Heart left ventricle (tissue), 16 donors: ENCODE results near the gene SLC6A11. TPM values are rescaled to one million over a fixed set of nuclear protein-coding genes. Genes with fewer than 3 reads are reported as not detected.

Experiments
- ATAC-seq, 4 donors: fragments of 200-7000 bp; cut with Tn5 transposase; one replicate each; pipeline ENCODE4 v1.9.1; 2020 to 2022; ENCODE audit warnings: moderate library complexity in 4 of 4, mild to moderate bottlenecking in 3 of 4, moderate number of reproducible peaks in 1 of 4
- DNase-seq, 5 donors: peaks; one replicate each; pipeline ENCODE4 v3.0.0-alpha.2; 2020
- H3K27ac ChIP-seq, 12 donors: fragments of 200-600 bp; sonication (generic) in 4 of 12; one replicate each; pipeline versions ENCODE4 v1.5.0 to v1.8.0; 2016 to 2022; ENCODE audit warnings: mild to moderate bottlenecking in 2 of 12
- H3K27me3 ChIP-seq, 9 donors: fragments of 200-600 bp; sonication (generic) in 2 of 9; one replicate each; pipeline versions ENCODE4 v1.5.1 to v1.8.0; 2016 to 2022; ENCODE audit warnings: mild to moderate bottlenecking in 3 of 9
- H3K36me3 ChIP-seq, 9 donors: fragments of 200-600 bp; sonication (generic) in 2 of 9; one replicate each; pipeline versions ENCODE4 v1.5.0 to v1.8.0; 2018 to 2022; ENCODE audit warnings: mild to moderate bottlenecking in 2 of 9
- H3K4me1 ChIP-seq, 12 donors: fragments of 200-600 bp; sonication (generic) in 4 of 12; one replicate each; pipeline versions ENCODE4 v1.5.0 to v1.8.0; 2016 to 2022; ENCODE audit warnings: mild to moderate bottlenecking in 3 of 12
- H3K4me3 ChIP-seq, 12 donors: fragments of 200-600 bp; sonication (generic) in 4 of 12; one replicate each; pipeline versions ENCODE4 v1.5.0 to v1.8.0; 2017 to 2022; ENCODE audit warnings: mild to moderate bottlenecking in 9 of 12, moderate library complexity in 4 of 12
- H3K9me3 ChIP-seq, 12 donors: fragments of 200-600 bp; sonication (generic) in 4 of 12; one replicate each; pipeline versions ENCODE4 v1.5.0 to v1.8.0; 2016 to 2022; ENCODE audit warnings: mild to moderate bottlenecking in 1 of 12
- POLR2A ChIP-seq, 2 donors: fragments of 450-650 bp; IDR thresholded peaks; one replicate each; pipeline ENCODE4 v1.6.1; 2017; ENCODE audit warnings: antibody characterized with exemption in 2 of 2, mild to moderate bottlenecking in 2 of 2, moderate library complexity in 2 of 2
- WGBS, 4 donors: extraction: QIAGEN DNeasy Blood & Tissue Kit in 2 of 4; methylation state at CpG; one replicate each; pipeline versions ENCODE4 v1.1.5 to v1.1.7; 2013 to 2018; 5-methylcytosine and 5-hydroxymethylcytosine counted together
- intact Hi-C, 10 donors: fragments of 100-400 bp; cut with DNase I; formaldehyde crosslinking; loops; one replicate each; pipeline versions ENCODE4 v1.11.1 to v1.14.2; 2022
- polyA plus RNA-seq, 2 donors: library from polyadenylated mRNA; stranded (reverse); fragments of 200-250 nt; gene quantifications; one replicate each; pipeline ENCODE4 v1.2.3, GENCODE V29; 2013
- total RNA-seq, 9 donors: library from RNA; depleted of rRNA in 2 of 9; stranded (reverse); fragments of >200 nt in 2 of 9; fragmentation: NEBNext Ultra II Directional in 3 of 9; extraction: Animal tissue kit (Norgen Biotek cat#: 25700) in 3 of 9; gene quantifications; one replicate each; pipeline versions ENCODE4 v1.1.0 to v1.2.4, GENCODE V29; 2016 to 2023
- TF ChIP-seq, protein P1 (sequence below), 12 donors: fragments of 200-600 bp; sonication (generic) in 4 of 12; IDR thresholded peaks; one replicate each; pipeline versions ENCODE4 v1.5.0 to v1.8.0; 2018 to 2022; ENCODE audit warnings: antibody characterized with exemption in 12 of 12, mild to moderate bottlenecking in 5 of 12
- donor health status: ischemic (EF 13 %, LVEDD 7.1; RV severe dilation, severe dysfunction).
- donor health status: healthy with polysubstance abuse.
- donor health status: DM: no; HTN: yes; CAD: no.
- donor health status: DM: no; HTN: no; CAD: no.
- donor health status: ischemic (EF 25% LVEDD 6.9; RV normal size, moderate dysfunction).
- donor health status: ischemic (EF 25% LVEDD 5.7; RV mildly dilated, moderate dysfunction).
- donor health status: healthy.
- donor health status: DM: yes; HTN: yes; CAD: no.
- donor health status: ischemic (EF 35%, LVEDD 5.7; RV mildly dilated, moderate dysfunction).
- donor health status: nonischemic (EF 11% LVEDD 7.7; RV severe dilation, severe dysfunction).
- donor health status: DM: yes; HTN: yes; CAD: no.
- donor health status: PGD.
- donor health status: ischemic (EF 29% LVEDD 5.4; RV normal size, mild dysfunction).
- donor health status: nonischemic (EF 23%, LVEDD 6.1; RV moderate dilation, normal function).

Gene SLC6A11
- total and polyA plus RNA-seq, 11 donors: not detected

DNA sequence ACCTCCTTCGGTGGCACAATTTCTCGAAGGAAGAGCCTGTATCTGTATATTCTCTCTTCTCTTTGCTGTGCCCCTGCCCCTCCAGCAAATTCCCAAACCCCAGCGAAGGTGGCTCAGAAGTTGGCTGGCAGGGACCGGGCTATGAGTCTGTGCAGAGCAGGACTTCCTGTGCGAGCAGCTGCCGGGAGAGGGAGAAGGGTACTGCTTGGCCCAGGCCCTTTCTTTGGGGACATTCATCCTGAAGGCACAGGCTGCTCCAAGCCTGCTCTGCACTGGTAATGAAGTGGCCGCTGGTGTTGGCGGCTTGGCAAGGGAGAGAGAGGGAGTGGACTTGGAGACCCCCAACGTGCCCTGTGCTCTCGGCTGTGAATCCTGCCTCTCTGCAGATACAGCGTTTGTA lies 1.5 kb downstream of the SLC6A11 start:
- TF ChIP-seq, protein P1, sequence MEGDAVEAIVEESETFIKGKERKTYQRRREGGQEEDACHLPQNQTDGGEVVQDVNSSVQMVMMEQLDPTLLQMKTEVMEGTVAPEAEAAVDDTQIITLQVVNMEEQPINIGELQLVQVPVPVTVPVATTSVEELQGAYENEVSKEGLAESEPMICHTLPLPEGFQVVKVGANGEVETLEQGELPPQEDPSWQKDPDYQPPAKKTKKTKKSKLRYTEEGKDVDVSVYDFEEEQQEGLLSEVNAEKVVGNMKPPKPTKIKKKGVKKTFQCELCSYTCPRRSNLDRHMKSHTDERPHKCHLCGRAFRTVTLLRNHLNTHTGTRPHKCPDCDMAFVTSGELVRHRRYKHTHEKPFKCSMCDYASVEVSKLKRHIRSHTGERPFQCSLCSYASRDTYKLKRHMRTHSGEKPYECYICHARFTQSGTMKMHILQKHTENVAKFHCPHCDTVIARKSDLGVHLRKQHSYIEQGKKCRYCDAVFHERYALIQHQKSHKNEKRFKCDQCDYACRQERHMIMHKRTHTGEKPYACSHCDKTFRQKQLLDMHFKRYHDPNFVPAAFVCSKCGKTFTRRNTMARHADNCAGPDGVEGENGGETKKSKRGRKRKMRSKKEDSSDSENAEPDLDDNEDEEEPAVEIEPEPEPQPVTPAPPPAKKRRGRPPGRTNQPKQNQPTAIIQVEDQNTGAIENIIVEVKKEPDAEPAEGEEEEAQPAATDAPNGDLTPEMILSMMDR (IDR thresholded peaks at IDR 0.05): no peak
- TF ChIP-seq POLR2A (IDR thresholded peaks at IDR 0.05): no peak
- intact Hi-C loops: no loop called here
- Histone ChIP-seq H3K36me3 (no peaks in the 10 kb centered on the region), H3K9me3 (no peaks in the 10 kb centered on the region), H3K4me1 (peaks cover 0 to 11% (median 0%) of the 10 kb centered on the region in 12 donors), H3K27ac (no peak overlapping the region), H3K27me3 (peaks cover 10 to 47% (median 28%) of the 10 kb centered on the region in 9 donors), H3K4me3 (no peak overlapping the region)
- ATAC-seq: no peak
- WGBS, 4 donors: 54 to 60% (median 57%) methylated on average over 11 of the region's 11 CpGs
- DNase-seq: no peak

- Histone ChIP-seq H3K27me3 (peaks cover 0 to 22% (median 7%) of the 10 kb centered on the region in 9 donors), H3K9me3 (peaks cover 0 to 15% (median 0%) of the 10 kb centered on the region in 12 donors), H3K4me1 (no peaks in the 10 kb centered on the region), H3K4me3 (no peak overlapping the region), H3K27ac (no peak overlapping the region), H3K36me3 (no peaks in the 10 kb centered on the region)
- DNase-seq (no peak), ATAC-seq (no peak)
- WGBS, 4 donors: 78 to 83% (median 81%) methylated on average over 5 of the region's 5 CpGs
- intact Hi-C loops: no loop called here
- TF ChIP-seq, protein P1 (IDR thresholded peaks at IDR 0.05): no peak
Measured at GRCh38 chr3:10822055-10822454, 6.0 kb downstream of the SLC6A11 start.

DNA sequence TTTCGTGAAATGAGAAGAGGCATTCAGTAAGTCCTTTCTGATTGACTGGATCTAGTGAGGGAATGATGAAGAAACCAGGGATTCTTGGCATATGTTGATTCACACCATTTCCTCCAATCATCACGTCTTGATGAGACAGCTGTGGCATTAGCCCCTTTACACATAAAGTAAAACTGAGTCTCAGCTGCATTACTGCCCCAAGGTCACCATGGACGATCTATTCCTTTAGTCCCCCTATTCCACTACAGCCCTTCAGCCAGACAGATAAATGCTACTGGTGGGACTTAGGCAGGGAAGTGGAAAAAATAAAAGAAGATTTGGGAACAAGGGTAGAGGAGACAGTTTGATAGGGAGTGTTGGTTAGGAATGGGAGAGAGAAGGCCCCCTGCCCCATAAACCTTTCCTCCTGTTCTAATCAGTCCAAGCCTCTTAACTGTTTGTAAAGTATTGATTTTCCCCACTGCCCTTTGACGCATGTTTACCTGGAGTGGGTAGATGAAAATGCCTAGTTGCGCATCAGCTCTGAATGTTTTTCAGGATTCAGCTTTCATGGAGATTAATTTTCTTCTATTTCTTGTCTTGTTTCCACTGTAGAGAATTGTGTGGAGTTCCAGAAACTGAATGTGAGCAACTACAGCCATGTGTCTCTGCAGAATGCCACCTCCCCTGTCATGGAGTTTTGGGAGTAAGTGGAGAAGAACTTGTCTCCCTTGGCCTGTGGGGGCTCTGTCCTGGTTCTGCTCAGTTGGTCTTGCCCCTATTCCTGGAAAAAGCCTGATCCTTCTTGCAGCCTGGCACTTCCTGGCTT lies 6.9 kb downstream of the SLC6A11 start:
- H3K4me1 ChIP-seq: no peaks in the 10 kb centered on the region
- TF ChIP-seq, protein P1 (IDR thresholded peaks at IDR 0.05): no peak
- no peak for TF ChIP-seq POLR2A (IDR thresholded peaks at IDR 0.05)
- no peak for DNase-seq
- intact Hi-C loops: no loop called here
- no peaks in the 10 kb centered on the region for H3K36me3 ChIP-seq
- WGBS, 4 donors: 69 to 75% (median 72%) methylated on average over 5 of the region's 5 CpGs
- H3K27ac ChIP-seq: no peak overlapping the region
- H3K4me3 ChIP-seq: no peak overlapping the region
- no peak for ATAC-seq
- peaks cover 0 to 14% (median 2%) of the 10 kb centered on the region in 9 donors for H3K27me3 ChIP-seq
- H3K9me3 ChIP-seq: peaks cover 0 to 15% (median 0%) of the 10 kb centered on the region in 12 donors

DNA sequence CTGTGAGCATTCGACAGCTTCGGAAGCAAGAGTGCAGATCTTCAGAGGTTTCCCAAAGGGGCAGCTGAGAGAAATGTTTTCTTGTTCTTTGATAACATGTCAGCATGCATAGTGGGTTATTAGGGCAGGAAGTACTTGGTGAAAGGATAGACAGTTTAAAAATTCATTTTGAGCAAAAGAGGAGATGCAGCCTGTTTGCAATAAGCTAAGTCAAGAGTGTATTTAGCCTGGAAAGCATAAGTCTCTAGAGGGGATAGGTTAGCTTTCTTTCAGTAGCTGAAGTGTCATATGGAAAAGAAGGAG lies 7.4 kb downstream of the SLC6A11 start:
- no peak for TF ChIP-seq POLR2A (IDR thresholded peaks at IDR 0.05)
- TF ChIP-seq, protein P1 (IDR thresholded peaks at IDR 0.05): no peak
- H3K4me3 ChIP-seq: no peak overlapping the region
- ATAC-seq (no peak), DNase-seq (no peak)
- intact Hi-C loops: no loop called here
- H3K27me3 ChIP-seq: peaks cover 0 to 10% (median 2%) of the 10 kb centered on the region in 9 donors
- H3K9me3 ChIP-seq: peaks cover 0 to 15% (median 0%) of the 10 kb centered on the region in 12 donors
- no peak overlapping the region for H3K27ac ChIP-seq
- H3K4me1 ChIP-seq: no peaks in the 10 kb centered on the region
- WGBS, 4 donors: 66 to 87% (median 79%) methylated on average over 2 of the region's 2 CpGs
- no peaks in the 10 kb centered on the region for H3K36me3 ChIP-seq
